ENCODE results near the gene CPLX4. TPM values are rescaled to one million over a fixed set of nuclear protein-coding genes. Genes with fewer than 3 reads are reported as not detected.

CPLX4 gene
- total and polyA plus RNA-seq, 11 donors, result not detected

GRCh38 chr18:59272891-59273758 lies 45.3 kb downstream of the CPLX4 start, which contains the start of gene RAX:
TSS of gene RAX (minus strand) at chr18:59273454. CDS start at chr18:59273206, 248 bp downstream.
- intact Hi-C loops (cut with DNase I), result no loop called here
- TF ChIP-seq CTCF (IDR thresholded peaks at IDR 0.05) (peak in 1 of 12 donors; percentile 12), POLR2A (IDR thresholded peaks at IDR 0.05) (no peak)
- Histone ChIP-seq H3K4me1 (peaks cover 0 to 39% (median 20%) of the 10 kb centered on the region in 12 donors), H3K27me3 (peaks cover 54 to 99% (median 89%) of the 10 kb centered on the region in 9 donors), H3K36me3 (no peaks in the 10 kb centered on the region), H3K27ac (no peak within 1 kb of the TSS), H3K4me3 (peak within 1 kb of the TSS in 11 of 12 donors; percentile 11 to 36 (median 25)), H3K9me3 (no peaks in the 10 kb centered on the region)
- ATAC-seq, result peak in 1 of 4 donors; percentile 54
- 2 to 5% (median 3%) methylated on average over 40 to 88 of the region's 88 CpGs for WGBS, 4 donors
- DNase-seq, result no peak

GRCh38 chr18:59272221-59272888 lies 46.1 kb downstream of the CPLX4 start:
- TF ChIP-seq CTCF (IDR thresholded peaks at IDR 0.05) (no peak), POLR2A (IDR thresholded peaks at IDR 0.05) (no peak)
- intact Hi-C loops (cut with DNase I), result no loop called here
- Histone ChIP-seq H3K4me1 (peaks cover 0 to 47% (median 22%) of the 10 kb centered on the region in 12 donors), H3K27ac (no peak overlapping the region), H3K4me3 (peak overlapping the region in 11 of 12 donors; percentile 11 to 36 (median 25)), H3K27me3 (peaks cover 57 to 100% (median 92%) of the 10 kb centered on the region in 9 donors), H3K9me3 (no peaks in the 10 kb centered on the region), H3K36me3 (no peaks in the 10 kb centered on the region)
- DNase-seq (no peak), ATAC-seq (no peak)
- WGBS, 4 donors, result 2 to 5% (median 3%) methylated on average over 39 to 52 of the region's 52 CpGs

GRCh38 chr18:59271606-59272220 lies 46.7 kb downstream of the CPLX4 start:
- H3K4me3 ChIP-seq, result no peak overlapping the region
- no peak for TF ChIP-seq CTCF (IDR thresholded peaks at IDR 0.05)
- no peak for TF ChIP-seq POLR2A (IDR thresholded peaks at IDR 0.05)
- WGBS, 4 donors, result 9 to 16% (median 13%) methylated on average over 14 of the region's 14 CpGs
- no peak overlapping the region for H3K27ac ChIP-seq
- ATAC-seq (no peak), DNase-seq (no peak)
- H3K9me3 ChIP-seq, result no peaks in the 10 kb centered on the region
- intact Hi-C loops (cut with DNase I), result no loop called here
- H3K36me3 ChIP-seq, result no peaks in the 10 kb centered on the region
- H3K4me1 ChIP-seq, result peaks cover 0 to 47% (median 22%) of the 10 kb centered on the region in 12 donors
- H3K27me3 ChIP-seq, result peaks cover 63 to 100% (median 95%) of the 10 kb centered on the region in 9 donors

All from heart left ventricle (tissue), 16 donors.